Neural cell (in vitro differentiated cells): Measurements from ENCODE around the gene OLFM1. TPM values are rescaled to one million over a fixed set of nuclear protein-coding genes. Genes with fewer than 3 reads are reported as not detected.

Experiments
- H2AFZ ChIP-seq: fragments of 200-600, 300-800 bp; sonication (generic), shearing (Covaris generic); 2 replicates; pipeline ENCODE4 v1.6.0; 2014; ENCODE audit warnings: low read depth, mild to moderate bottlenecking, antibody characterized with exemption, low read length, moderate library complexity
- H3F3A ChIP-seq: fragments of 200-600 bp; shearing (Covaris generic); 2 replicates; pipeline ENCODE4 v1.6.1; 2016; ENCODE audit warnings: mild to moderate bottlenecking, moderate library complexity, mixed read lengths, antibody characterized with exemption, low read length; ENCODE audit not compliant: insufficient read depth, poor library complexity, severe bottlenecking
- H3K27ac ChIP-seq: fragments of 200-600, 300-800 bp; sonication (generic), shearing (Covaris generic); 2 replicates; pipeline ENCODE4 v1.5.1; 2014; ENCODE audit warnings: mild to moderate bottlenecking, low read length, moderate library complexity
- H3K27me3 ChIP-seq: fragments of 300-800, 200-600 bp; sonication (generic), shearing (Covaris generic); 2 replicates; pipeline ENCODE4 v1.6.0; 2014; ENCODE audit warnings: mild to moderate bottlenecking, low read depth, low read length, moderate library complexity; ENCODE audit not compliant: insufficient read depth
- H3K36me3 ChIP-seq: fragments of 300-800, 200-600 bp; sonication (generic), shearing (Covaris generic); 2 replicates; pipeline ENCODE4 v1.5.1; 2014; ENCODE audit warnings: mild to moderate bottlenecking, antibody characterized with exemption, low read length, moderate library complexity; ENCODE audit not compliant: insufficient read depth
- H3K4me2 ChIP-seq: fragments of 300-800, 200-600 bp; sonication (generic), shearing (Covaris generic); 2 replicates; pipeline ENCODE4 v1.6.0; 2014; ENCODE audit warnings: mild to moderate bottlenecking, low read length
- H3K4me3 ChIP-seq: fragments of 300-800, 200-600 bp; sonication (generic), shearing (Covaris generic); 2 replicates; pipeline ENCODE4 v1.5.1; 2014; ENCODE audit warnings: mild to moderate bottlenecking, low read length, moderate library complexity
- H3K79me2 ChIP-seq: fragments of 200-600 bp; shearing (Covaris generic); replicated peaks from 2 replicates; pipeline ENCODE4 v1.6.0; 2014; ENCODE audit warnings: mild to moderate bottlenecking, low read length, moderate library complexity; ENCODE audit not compliant: insufficient read depth
- H3K9ac ChIP-seq: fragments of 300-800, 200-600 bp; sonication (generic), shearing (Covaris generic); 2 replicates; pipeline ENCODE4 v1.6.1; 2016; ENCODE audit warnings: mild to moderate bottlenecking, low read length, mixed read lengths
- H3K9me2 ChIP-seq: fragments of 200-600 bp; shearing (Covaris generic); 2 replicates; pipeline ENCODE4 v1.6.1; 2016; ENCODE audit warnings: mild to moderate bottlenecking, low read length, mixed read lengths; ENCODE audit not compliant: insufficient read depth
- H3K9me3 ChIP-seq: fragments of 200-600, 300-800 bp; sonication (generic), shearing (Covaris generic); 2 replicates; pipeline ENCODE4 v1.6.1; 2016; ENCODE audit warnings: mild to moderate bottlenecking, mixed run types, low read length, moderate library complexity, mixed read lengths
- H4K20me1 ChIP-seq: fragments of 200-600 bp; shearing (Covaris generic); 2 replicates; pipeline ENCODE4 v1.6.1; 2016; ENCODE audit warnings: mild to moderate bottlenecking, mixed run types; ENCODE audit not compliant: insufficient read depth
- CTCF ChIP-seq: fragments of 450-650 bp; IDR thresholded peaks from 2 replicates; pipeline ENCODE4 v1.5.1; 2014; ENCODE audit warnings: antibody characterized with exemption, mild to moderate bottlenecking, moderate library complexity; ENCODE audit not compliant: poor library complexity, severe bottlenecking
- EP300 ChIP-seq: fragments of 450-650 bp; conservative IDR thresholded peaks from 2 replicates; pipeline ENCODE4 v1.6.1; 2014; ENCODE audit warnings: antibody characterized with exemption, mild to moderate bottlenecking, moderate library complexity; ENCODE audit not compliant: poor library complexity, severe bottlenecking
- EZH2 ChIP-seq: fragments of 200-600, 300-800 bp; shearing (Covaris generic), sonication (generic); IDR thresholded peaks from 2 replicates; pipeline ENCODE4 v1.6.1; 2014; ENCODE audit warnings: antibody characterized with exemption, low read length, borderline replicate concordance, mild to moderate bottlenecking; ENCODE audit not compliant: insufficient read depth, poor library complexity, severe bottlenecking
- MXI1 ChIP-seq: fragments of 450-650 bp; conservative IDR thresholded peaks from 2 replicates; pipeline ENCODE4 v1.6.1; 2014; ENCODE audit warnings: antibody characterized with exemption, mild to moderate bottlenecking; ENCODE audit not compliant: poor library complexity, severe bottlenecking
- POLR2AphosphoS5 ChIP-seq: IDR thresholded peaks from 2 replicates; pipeline ENCODE4 v1.6.1; 2012
- RAD21 ChIP-seq: fragments of 450-650 bp; conservative IDR thresholded peaks from 2 replicates; pipeline ENCODE4 v1.6.1; 2014; ENCODE audit warnings: antibody characterized with exemption, mild to moderate bottlenecking, moderate library complexity
- REST ChIP-seq: IDR thresholded peaks from 2 replicates; pipeline ENCODE4 v1.6.1; 2012; ENCODE audit warnings: borderline replicate concordance
- SMC3 ChIP-seq: fragments of 450-650 bp; conservative IDR thresholded peaks from 2 replicates; pipeline ENCODE4 v1.6.1; 2014; ENCODE audit warnings: antibody characterized with exemption, mild to moderate bottlenecking, moderate library complexity; ENCODE audit not compliant: poor library complexity
- TAF1 ChIP-seq: IDR thresholded peaks from 2 replicates; pipeline ENCODE4 v1.6.1; 2012; ENCODE audit warnings: low read depth
- polyA plus RNA-seq: library from polyadenylated mRNA; depleted of rRNA; stranded (reverse); fragments of >200 nt; gene quantifications from 2 replicates; pipeline ENCODE4 v1.2.3, GENCODE V29; 2014

The OLFM1 gene
- polyA plus RNA-seq, 1 donor from 2014 or later = 102 TPM

DNA sequence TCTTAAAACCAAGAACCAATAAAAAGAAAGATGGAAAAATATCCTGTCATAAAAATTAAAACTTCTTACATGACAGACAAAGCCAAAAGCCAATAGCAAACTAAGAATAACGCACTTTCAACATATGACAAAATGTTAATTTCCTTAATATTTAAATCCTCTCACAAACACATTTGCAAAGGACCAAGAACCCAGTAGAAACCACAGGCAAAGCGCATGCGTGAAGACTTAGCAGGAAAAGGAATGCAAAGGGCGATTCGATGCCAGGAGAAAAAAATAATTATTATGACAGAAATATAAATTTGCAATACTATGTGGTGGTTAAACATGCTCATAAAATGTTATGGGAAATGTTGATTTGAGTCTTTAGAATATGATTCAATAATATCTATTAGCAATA, 39.9 kb upstream of the OLFM1 start:
- Histone ChIP-seq H2AFZ (no peak overlapping the region), H3K9ac (no peak overlapping the region), H4K20me1 (no peaks in the 10 kb centered on the region), H3K79me2 (no peaks in the 10 kb centered on the region), H3K36me3 (no peaks in the 10 kb centered on the region), H3K4me3 (no peak overlapping the region), H3K9me2 (no peaks in the 10 kb centered on the region), H3K27ac (no peak overlapping the region), H3K4me2 (no peak overlapping the region), H3F3A (peaks cover 5% of the 10 kb centered on the region), H3K27me3 (no peaks in the 10 kb centered on the region), H3K9me3 (no peaks in the 10 kb centered on the region)
- TF ChIP-seq EP300 = no peak

DNA sequence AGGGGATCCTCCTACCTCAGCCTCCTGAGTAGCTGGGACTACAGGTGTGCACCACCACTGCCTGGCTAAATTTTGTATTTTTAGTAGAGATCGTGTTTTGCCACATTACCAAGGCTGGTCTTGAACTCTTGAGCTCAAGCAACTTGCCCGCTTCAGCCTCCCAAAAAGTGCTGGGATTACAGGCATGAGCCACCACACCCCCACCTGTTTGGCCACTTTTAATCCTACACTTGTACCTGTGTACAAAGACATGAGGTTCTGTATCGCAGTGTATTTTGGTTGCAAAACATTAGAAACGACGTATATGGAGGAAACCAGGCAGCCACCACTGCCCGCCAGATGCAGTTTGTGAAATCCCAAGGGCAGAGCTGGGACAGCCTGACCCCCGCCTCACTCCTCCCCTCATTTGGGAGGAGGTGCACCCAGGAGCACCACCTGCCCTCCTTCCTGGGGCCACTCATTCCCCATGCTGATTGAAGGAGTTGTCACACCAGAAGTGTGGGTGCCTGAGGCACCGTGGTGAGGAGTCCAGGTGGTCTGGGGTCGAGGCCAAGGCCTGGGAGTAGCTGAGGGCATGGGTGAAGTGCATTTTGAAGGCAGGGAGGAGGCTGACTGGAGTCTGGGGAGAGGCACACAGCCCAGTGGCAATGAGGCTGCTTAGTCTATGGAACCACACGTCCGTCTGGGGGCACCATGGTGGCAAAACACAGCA, 39.3 kb upstream of the OLFM1 start:
- H3F3A ChIP-seq = peaks cover 5% of the 10 kb centered on the region
- no peaks in the 10 kb centered on the region for H3K27me3 ChIP-seq
- peak overlapping the region; percentile 66 for H3K27ac ChIP-seq
- no peak overlapping the region for H3K9ac ChIP-seq
- no peaks in the 10 kb centered on the region for H3K9me2 ChIP-seq
- TF ChIP-seq POLR2AphosphoS5 (no peak), RAD21 (no peak), EP300 (no peak), REST (no peak), EZH2 (no peak), TAF1 (no peak), SMC3 (no peak), MXI1 (no peak), CTCF (no peak)
- H3K4me2 ChIP-seq = no peak overlapping the region
- no peaks in the 10 kb centered on the region for H3K9me3 ChIP-seq
- H3K36me3 ChIP-seq = no peaks in the 10 kb centered on the region
- no peaks in the 10 kb centered on the region for H3K79me2 ChIP-seq
- peak overlapping the region; percentile 29 for H3K4me3 ChIP-seq
- no peak overlapping the region for H2AFZ ChIP-seq
- H4K20me1 ChIP-seq = no peaks in the 10 kb centered on the region
